HepG2 (cell line): Measurements from ENCODE around the gene ABCB8. TPM values are rescaled to one million over a fixed set of nuclear protein-coding genes. Genes with fewer than 3 reads are reported as not detected.

ENCODE experiments used
- ADNP ChIP-seq: sonication (generic); formaldehyde crosslinking; IDR thresholded peaks from 2 replicates; pipeline ENCODE4 v1.4.0; 2020; ENCODE audit warnings: missing genetic modification reagents
- IKZF1 ChIP-seq: fragments of 450-650 bp; IDR thresholded peaks from 2 replicates; pipeline ENCODE4 v1.7.1; 2016
- MATR3 ChIP-seq: sonication (generic); formaldehyde crosslinking; IDR thresholded peaks from 2 replicates; pipeline ENCODE4 v1.4.0; 2020; ENCODE audit warnings: missing genetic modification reagents
- POLR2AphosphoS2 ChIP-seq: IDR thresholded peaks from 2 replicates; pipeline ENCODE4 v1.6.1; 2011; ENCODE audit warnings: low read depth, low read length, improper control_type of control experiment
- TAF1 ChIP-seq: sonication (generic); formaldehyde crosslinking; IDR thresholded peaks from 2 replicates; pipeline ENCODE4 v1.4.0; 2020; ENCODE audit warnings: missing genetic modification reagents
- ZFP36 ChIP-seq: fragments of 150-350 bp; IDR thresholded peaks from 2 replicates; pipeline ENCODE4 v1.6.1; 2018; ENCODE audit warnings: borderline replicate concordance, low read length, low read depth; ENCODE audit not compliant: partially characterized antibody
- ZFP36L2 ChIP-seq: sonication (generic); formaldehyde crosslinking; IDR thresholded peaks from 2 replicates; pipeline ENCODE4 v1.4.0; 2020; ENCODE audit warnings: missing genetic modification reagents
- ZFP41 ChIP-seq: sonication (generic); formaldehyde crosslinking; IDR thresholded peaks from 2 replicates; pipeline ENCODE4 v1.4.0; 2020; ENCODE audit warnings: mild to moderate bottlenecking, missing genetic modification reagents, borderline replicate concordance
- ZFP62 ChIP-seq: sonication (generic); formaldehyde crosslinking; IDR thresholded peaks from 2 replicates; pipeline ENCODE4 v1.4.0; 2020; ENCODE audit warnings: missing genetic modification reagents
- ZFP82 ChIP-seq: sonication (generic); formaldehyde crosslinking; IDR thresholded peaks from 2 replicates; pipeline ENCODE4 v1.5.1; 2020; ENCODE audit warnings: mild to moderate bottlenecking, missing genetic modification reagents, borderline replicate concordance
- ZMYM4 ChIP-seq: sonication (generic); formaldehyde crosslinking; IDR thresholded peaks from 2 replicates; pipeline ENCODE4 v1.8.1; 2023; ENCODE audit warnings: mild to moderate bottlenecking, missing genetic modification reagents
- ZNF12 ChIP-seq: sonication (generic); formaldehyde crosslinking; IDR thresholded peaks from 2 replicates; pipeline ENCODE4 v1.5.0; 2020; ENCODE audit warnings: missing genetic modification reagents
- ZNF343 ChIP-seq: sonication (generic); formaldehyde crosslinking; IDR thresholded peaks from 2 replicates; pipeline ENCODE4 v1.4.0; 2020; ENCODE audit warnings: mild to moderate bottlenecking, missing genetic modification reagents
- ZNF430 ChIP-seq: sonication (generic); formaldehyde crosslinking; IDR thresholded peaks from 2 replicates; pipeline ENCODE4 v1.9.0; 2021; ENCODE audit warnings: mild to moderate bottlenecking, missing genetic modification reagents
- ZNF530 ChIP-seq: sonication (generic); formaldehyde crosslinking; IDR thresholded peaks from 2 replicates; pipeline ENCODE4 v1.5.0; 2020; ENCODE audit warnings: low read depth, mild to moderate bottlenecking, missing genetic modification reagents
- ZNF660 ChIP-seq: sonication (generic); formaldehyde crosslinking; IDR thresholded peaks from 2 replicates; pipeline ENCODE4 v1.5.1; 2020; ENCODE audit warnings: mild to moderate bottlenecking, low read depth, missing genetic modification reagents, borderline replicate concordance
- ZNF816 ChIP-seq: sonication (generic); formaldehyde crosslinking; IDR thresholded peaks from 2 replicates; pipeline ENCODE4 v1.8.0; 2022; ENCODE audit warnings: missing genetic modification reagents, mild to moderate bottlenecking, borderline replicate concordance
- polyA plus RNA-seq, 8 experiments: library from polyadenylated mRNA; depleted of rRNA in 3 of 8; stranded (reverse) in 7 of 8; unstranded in 1 of 8; fragments of >200 nt; fragmentation: Illumina TruSeq in 4 of 8; extraction: Trizol in 4 of 8; gene quantifications; 2 replicates each; pipeline versions ENCODE4 v1.2.1 to v1.2.3, GENCODE V29; 2011 to 2016; ENCODE audit warnings: low read depth in 4 of 8, missing spikeins in 1 of 8, mixed read lengths in 1 of 8; ENCODE audit not compliant: insufficient read depth in 1 of 8
- total RNA-seq, 5 experiments: library from RNA; depleted of rRNA; stranded (reverse); fragments of >200 nt; fragmentation: Illumina TruSeq; extraction: Trizol; gene quantifications; 2 replicates each; pipeline ENCODE4 v1.2.3, GENCODE V29; 2016; ENCODE audit warnings: low read depth in 1 of 5
- TF ChIP-seq, protein P1 (sequence below): sonication (generic); formaldehyde crosslinking; IDR thresholded peaks from 2 replicates; pipeline ENCODE4 v1.8.0; 2023; ENCODE audit warnings: mild to moderate bottlenecking, missing genetic modification reagents
- TF ChIP-seq, protein P2 (sequence below): sonication (generic); formaldehyde crosslinking; IDR thresholded peaks from 2 replicates; pipeline ENCODE4 v1.5.1; 2020; ENCODE audit warnings: missing genetic modification reagents, mild to moderate bottlenecking, borderline replicate concordance
- TF ChIP-seq, protein P3 (sequence below): IDR thresholded peaks from 2 replicates; pipeline ENCODE4 v1.6.1; 2016; ENCODE audit warnings: mild to moderate bottlenecking
- TF ChIP-seq, protein P4 (sequence below): sonication (generic); formaldehyde crosslinking; IDR thresholded peaks from 2 replicates; pipeline ENCODE4 v1.5.0; 2020; ENCODE audit warnings: missing genetic modification reagents, mild to moderate bottlenecking, borderline replicate concordance
- TF ChIP-seq, protein P5 (sequence below): sonication (generic); formaldehyde crosslinking; IDR thresholded peaks from 2 replicates; pipeline ENCODE4 v1.4.0; 2020; ENCODE audit warnings: missing genetic modification reagents
- TF ChIP-seq, protein P6 (sequence below): sonication (generic); formaldehyde crosslinking; IDR thresholded peaks from 2 replicates; pipeline ENCODE4 v1.4.0; 2020; ENCODE audit warnings: missing genetic modification reagents, low read depth, mild to moderate bottlenecking, borderline replicate concordance

ABCB8 gene
- total and polyA plus RNA-seq, 2 of the 13 experiments (the other 11 are each of a cell fraction or from before 2014, with no cell fraction given), result 6.6 to 16.7 TPM

DNA sequence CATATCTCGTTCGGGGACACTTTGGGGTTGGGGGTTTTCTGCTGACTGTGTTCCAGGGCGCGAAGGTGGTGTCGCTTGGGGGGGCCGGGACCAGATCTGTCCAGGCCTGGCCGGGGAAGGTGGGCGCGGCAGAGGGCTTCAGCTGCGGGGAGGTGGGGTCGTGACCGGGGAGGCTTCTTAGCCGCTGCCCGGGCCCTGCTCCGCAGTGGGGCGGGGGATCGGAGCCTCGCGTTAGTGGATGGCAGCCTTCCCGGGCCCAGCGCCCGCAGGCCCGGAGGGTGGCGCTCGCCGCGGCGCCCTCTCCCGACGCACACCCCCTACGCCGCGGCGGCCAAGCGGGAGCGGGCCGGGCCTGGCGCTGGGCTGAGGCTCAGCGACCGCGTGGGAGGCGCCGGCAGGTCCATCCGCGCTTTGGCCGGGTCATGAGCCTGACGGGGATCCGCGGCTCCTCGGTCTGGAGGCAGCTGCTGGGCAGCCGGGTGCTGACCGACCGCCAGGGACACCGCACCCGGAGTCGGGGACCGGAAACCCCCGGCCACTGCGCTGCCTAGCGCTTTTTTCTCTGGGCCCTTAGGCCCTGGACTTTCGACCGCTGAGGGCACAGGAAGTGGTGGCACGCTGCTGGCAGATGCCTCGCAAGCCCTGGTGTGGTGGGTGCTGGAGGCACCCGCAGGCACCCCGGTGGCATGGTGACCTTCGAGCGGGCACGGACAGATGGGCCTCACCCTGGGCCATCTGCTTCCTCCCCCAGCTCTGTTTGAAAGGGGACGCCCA, 59.2 kb downstream of the ABCB8 start (continued):
- TF ChIP-seq, protein P1, sequence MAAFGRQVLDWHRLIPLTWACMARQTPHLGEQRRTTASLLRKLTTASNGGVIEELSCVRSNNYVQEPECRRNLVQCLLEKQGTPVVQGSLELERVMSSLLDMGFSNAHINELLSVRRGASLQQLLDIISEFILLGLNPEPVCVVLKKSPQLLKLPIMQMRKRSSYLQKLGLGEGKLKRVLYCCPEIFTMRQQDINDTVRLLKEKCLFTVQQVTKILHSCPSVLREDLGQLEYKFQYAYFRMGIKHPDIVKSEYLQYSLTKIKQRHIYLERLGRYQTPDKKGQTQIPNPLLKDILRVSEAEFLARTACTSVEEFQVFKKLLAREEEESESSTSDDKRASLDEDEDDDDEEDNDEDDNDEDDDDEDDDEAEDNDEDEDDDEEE (CRISPR knock-in tag), result peak; percentile 79
- no peak for TF ChIP-seq ZFP62 (CRISPR knock-in tag)
- TF ChIP-seq ZNF343 (CRISPR knock-in tag), result 0 out of 2 replicates have a peak, but pooled peaks have one; percentile 35
- TF ChIP-seq, protein P2, sequence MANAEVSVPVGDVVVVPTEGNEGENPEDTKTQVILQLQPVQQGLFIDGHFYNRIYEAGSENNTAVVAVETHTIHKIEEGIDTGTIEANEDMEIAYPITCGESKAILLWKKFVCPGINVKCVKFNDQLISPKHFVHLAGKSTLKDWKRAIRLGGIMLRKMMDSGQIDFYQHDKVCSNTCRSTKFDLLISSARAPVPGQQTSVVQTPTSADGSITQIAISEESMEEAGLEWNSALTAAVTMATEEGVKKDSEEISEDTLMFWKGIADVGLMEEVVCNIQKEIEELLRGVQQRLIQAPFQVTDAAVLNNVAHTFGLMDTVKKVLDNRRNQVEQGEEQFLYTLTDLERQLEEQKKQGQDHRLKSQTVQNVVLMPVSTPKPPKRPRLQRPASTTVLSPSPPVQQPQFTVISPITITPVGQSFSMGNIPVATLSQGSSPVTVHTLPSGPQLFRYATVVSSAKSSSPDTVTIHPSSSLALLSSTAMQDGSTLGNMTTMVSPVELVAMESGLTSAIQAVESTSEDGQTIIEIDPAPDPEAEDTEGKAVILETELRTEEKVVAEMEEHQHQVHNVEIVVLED (CRISPR knock-in tag), result peak; percentile 43; the same call in 1 of the 2 replicates
- no peak for TF ChIP-seq ZNF430 (CRISPR knock-in tag)
- no peak for TF ChIP-seq ZNF816 (CRISPR knock-in tag)
- no peak for TF ChIP-seq ZFP82 (CRISPR knock-in tag)
- TF ChIP-seq, protein P3, sequence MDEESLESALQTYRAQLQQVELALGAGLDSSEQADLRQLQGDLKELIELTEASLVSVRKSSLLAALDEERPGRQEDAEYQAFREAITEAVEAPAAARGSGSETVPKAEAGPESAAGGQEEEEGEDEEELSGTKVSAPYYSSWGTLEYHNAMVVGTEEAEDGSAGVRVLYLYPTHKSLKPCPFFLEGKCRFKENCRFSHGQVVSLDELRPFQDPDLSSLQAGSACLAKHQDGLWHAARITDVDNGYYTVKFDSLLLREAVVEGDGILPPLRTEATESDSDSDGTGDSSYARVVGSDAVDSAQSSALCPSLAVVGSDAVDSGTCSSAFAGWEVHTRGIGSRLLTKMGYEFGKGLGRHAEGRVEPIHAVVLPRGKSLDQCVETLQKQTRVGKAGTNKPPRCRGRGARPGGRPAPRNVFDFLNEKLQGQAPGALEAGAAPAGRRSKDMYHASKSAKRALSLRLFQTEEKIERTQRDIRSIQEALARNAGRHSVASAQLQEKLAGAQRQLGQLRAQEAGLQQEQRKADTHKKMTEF, result peak; percentile 53; the same call in 1 of the 2 replicates
- peak; percentile 43; the same call in 1 of the 2 replicates for TF ChIP-seq TAF1 (CRISPR knock-in tag)
- no peak for TF ChIP-seq ZMYM4 (CRISPR knock-in tag)
- TF ChIP-seq, protein P4, sequence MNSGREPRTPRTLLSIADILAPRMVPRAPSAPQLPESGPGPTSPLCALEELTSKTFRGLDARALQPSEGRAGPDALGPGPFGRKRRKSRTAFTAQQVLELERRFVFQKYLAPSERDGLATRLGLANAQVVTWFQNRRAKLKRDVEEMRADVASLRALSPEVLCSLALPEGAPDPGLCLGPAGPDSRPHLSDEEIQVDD (CRISPR knock-in tag), result peak; percentile 18; the same call in 1 of the 2 replicates
- TF ChIP-seq ZFP36L2 (CRISPR knock-in tag), result peak; percentile 47; the same call in 1 of the 2 replicates
- TF ChIP-seq ZFP41 (CRISPR knock-in tag), result no peak
- TF ChIP-seq, protein P5, sequence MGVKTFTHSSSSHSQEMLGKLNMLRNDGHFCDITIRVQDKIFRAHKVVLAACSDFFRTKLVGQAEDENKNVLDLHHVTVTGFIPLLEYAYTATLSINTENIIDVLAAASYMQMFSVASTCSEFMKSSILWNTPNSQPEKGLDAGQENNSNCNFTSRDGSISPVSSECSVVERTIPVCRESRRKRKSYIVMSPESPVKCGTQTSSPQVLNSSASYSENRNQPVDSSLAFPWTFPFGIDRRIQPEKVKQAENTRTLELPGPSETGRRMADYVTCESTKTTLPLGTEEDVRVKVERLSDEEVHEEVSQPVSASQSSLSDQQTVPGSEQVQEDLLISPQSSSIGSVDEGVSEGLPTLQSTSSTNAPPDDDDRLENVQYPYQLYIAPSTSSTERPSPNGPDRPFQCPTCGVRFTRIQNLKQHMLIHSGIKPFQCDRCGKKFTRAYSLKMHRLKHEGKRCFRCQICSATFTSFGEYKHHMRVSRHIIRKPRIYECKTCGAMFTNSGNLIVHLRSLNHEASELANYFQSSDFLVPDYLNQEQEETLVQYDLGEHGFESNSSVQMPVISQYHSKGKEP (CRISPR knock-in tag), result no peak
- TF ChIP-seq ZNF12, result no peak
- no peak for TF ChIP-seq MATR3 (CRISPR knock-in tag)
- TF ChIP-seq ADNP (CRISPR knock-in tag), result 0 out of 2 replicates have a peak, but pooled peaks have one; percentile 19
- TF ChIP-seq POLR2AphosphoS2, result no peak
- no peak for TF ChIP-seq IKZF1
- TF ChIP-seq ZFP36, result no peak
- TF ChIP-seq, protein P6, sequence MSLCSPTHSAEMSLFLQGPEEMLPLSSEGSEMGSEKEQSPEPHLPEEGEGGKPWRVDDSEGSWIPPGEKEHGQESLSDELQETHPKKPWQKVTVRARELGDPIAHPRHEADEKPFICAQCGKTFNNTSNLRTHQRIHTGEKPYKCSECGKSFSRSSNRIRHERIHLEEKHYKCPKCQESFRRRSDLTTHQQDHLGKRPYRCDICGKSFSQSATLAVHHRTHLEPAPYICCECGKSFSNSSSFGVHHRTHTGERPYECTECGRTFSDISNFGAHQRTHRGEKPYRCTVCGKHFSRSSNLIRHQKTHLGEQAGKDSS (CRISPR knock-in tag), result 0 out of 2 replicates have a peak, but pooled peaks have one; percentile 23
- no peak for TF ChIP-seq ZNF530 (CRISPR knock-in tag)
- TF ChIP-seq ZNF660, result no peak
